ENCODE measurements around the gene ANKRD29.

DNA sequence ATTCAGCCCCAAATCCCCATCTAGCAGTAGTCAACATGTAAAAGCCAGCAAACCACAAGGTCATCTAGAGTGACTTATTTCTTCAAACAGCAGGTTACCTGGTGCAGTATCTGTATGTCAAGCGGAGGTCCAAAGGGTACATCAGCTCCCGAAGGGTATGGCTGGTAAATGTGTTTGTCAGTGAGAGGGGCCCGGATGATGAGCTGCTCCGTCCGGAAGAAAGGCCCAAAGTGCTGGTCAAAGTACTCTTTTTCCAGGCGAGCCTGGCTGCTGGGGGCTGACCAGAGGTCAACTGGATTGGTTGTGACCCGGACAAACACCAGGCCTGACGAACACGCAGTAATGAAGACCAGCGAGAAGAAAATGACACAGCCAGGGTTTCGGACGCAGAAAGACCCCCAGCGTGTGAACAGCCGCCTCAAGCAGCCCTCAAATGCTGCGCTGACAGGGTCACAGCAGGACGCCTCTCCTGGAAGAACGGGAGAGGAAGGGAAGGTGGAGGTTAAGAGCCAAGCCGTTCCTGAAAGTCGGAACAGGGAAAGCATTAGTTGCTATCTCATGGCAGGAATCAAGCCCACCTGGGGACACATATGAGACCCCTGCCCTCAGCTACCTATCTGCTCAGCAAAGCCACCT, 106.4 kb downstream of the ANKRD29 start:
- TF ChIP-seq CTCF (IDR thresholded peaks at IDR 0.05) (no peak), EZH2 (IDR thresholded peaks at IDR 0.05) (no peak), EZH2phosphoT487 (IDR thresholded peaks at IDR 0.05) (no peak)

Data from neural progenitor cell (in vitro differentiated cells).